OCI-LY3 (cell line): ENCODE data around the gene TMEM191B.
"Not testable (repeated sequence)": the region's sequence is repeated elsewhere in the genome, so short reads cannot be mapped to it uniquely, and the experiment has no call there.

ENCODE experiments used
- H2AFZ ChIP-seq: fragments of 200-600, 300-600 bp; shearing (Covaris generic); 2 replicates; pipeline ENCODE4 v1.6.0; 2014; ENCODE audit warnings: antibody characterized with exemption, low read depth, low read length
- H3K27ac ChIP-seq: fragments of 200-600, 300-600 bp; sonication (generic); 2 replicates; pipeline ENCODE4 v1.5.1; 2014; ENCODE audit warnings: mild to moderate bottlenecking, low read length, moderate library complexity, mixed read lengths
- H3K27me3 ChIP-seq: fragments of 200-600, 300-600 bp; sonication (generic); 2 replicates; pipeline ENCODE4 v1.6.1; 2014; ENCODE audit warnings: low read depth, low read length, mixed read lengths
- H3K36me3 ChIP-seq: fragments of 200-600, 300-600 bp; sonication (generic); replicated peaks from 2 replicates; pipeline ENCODE3; 2014; ENCODE audit warnings: low read depth, low read length, mixed read lengths
- H3K4me1 ChIP-seq: fragments of 300-600, 200-600 bp; sonication (generic); 2 replicates; pipeline ENCODE4 v1.6.1; 2014; ENCODE audit warnings: low read length, mixed read lengths
- H3K4me2 ChIP-seq: fragments of 200-600, 300-600 bp; sonication (generic); 2 replicates; pipeline ENCODE4 v1.6.1; 2014; ENCODE audit warnings: low read length, mixed read lengths
- H3K4me3 ChIP-seq: fragments of 300-600, 200-600 bp; sonication (generic); 2 replicates; pipeline ENCODE4 v1.5.1; 2014; ENCODE audit warnings: antibody characterized with exemption, mild to moderate bottlenecking, low read length, moderate library complexity
- H3K79me2 ChIP-seq: fragments of 300-600, 200-600 bp; shearing (Covaris generic); 2 replicates; pipeline ENCODE4 v1.6.1; 2014; ENCODE audit warnings: mild to moderate bottlenecking, low read length, mixed read lengths
- H3K9ac ChIP-seq: fragments of 300-600, 200-600 bp; shearing (Covaris generic); 2 replicates; pipeline ENCODE4 v1.6.0; 2014; ENCODE audit warnings: mild to moderate bottlenecking, low read length, moderate library complexity
- H3K9me3 ChIP-seq: fragments of 200-600, 300-600 bp; shearing (Covaris generic); 2 replicates; pipeline ENCODE4 v1.6.1; 2014; ENCODE audit warnings: low read length, mixed read lengths; ENCODE audit not compliant: insufficient read depth
- H4K20me1 ChIP-seq: fragments of 200-600, 300-600 bp; sonication (generic); 2 replicates; pipeline ENCODE4 v1.6.1; 2016; ENCODE audit warnings: low read length, mixed read lengths; ENCODE audit not compliant: insufficient read depth

The TMEM191B gene

GRCh38 chr22:18577090-18577818, 49.7 kb downstream of the TMEM191B start:
- H3K4me1 ChIP-seq, H3K27ac ChIP-seq, H4K20me1 ChIP-seq, H3K4me3 ChIP-seq, H3K4me2 ChIP-seq, H3K27me3 ChIP-seq, H3K79me2 ChIP-seq, H3K36me3 ChIP-seq, H3K9me3 ChIP-seq, H3K9ac ChIP-seq, H2AFZ ChIP-seq: not testable (repeated sequence)

GRCh38 chr22:18577847-18578246, 50.2 kb downstream of the TMEM191B start:
- not testable (repeated sequence) for H3K9ac ChIP-seq, H3K4me1 ChIP-seq, H3K79me2 ChIP-seq, H3K9me3 ChIP-seq, H2AFZ ChIP-seq, H3K27ac ChIP-seq, H3K27me3 ChIP-seq, H4K20me1 ChIP-seq, H3K36me3 ChIP-seq
- Histone ChIP-seq H3K4me2 (0 out of 2 replicates have a peak overlapping the region, but pooled peaks have one; percentile 28), H3K4me3 (peak overlapping the region; percentile 63)
